ENCODE results near the gene NHSL2.

Gene NHSL2

DNA sequence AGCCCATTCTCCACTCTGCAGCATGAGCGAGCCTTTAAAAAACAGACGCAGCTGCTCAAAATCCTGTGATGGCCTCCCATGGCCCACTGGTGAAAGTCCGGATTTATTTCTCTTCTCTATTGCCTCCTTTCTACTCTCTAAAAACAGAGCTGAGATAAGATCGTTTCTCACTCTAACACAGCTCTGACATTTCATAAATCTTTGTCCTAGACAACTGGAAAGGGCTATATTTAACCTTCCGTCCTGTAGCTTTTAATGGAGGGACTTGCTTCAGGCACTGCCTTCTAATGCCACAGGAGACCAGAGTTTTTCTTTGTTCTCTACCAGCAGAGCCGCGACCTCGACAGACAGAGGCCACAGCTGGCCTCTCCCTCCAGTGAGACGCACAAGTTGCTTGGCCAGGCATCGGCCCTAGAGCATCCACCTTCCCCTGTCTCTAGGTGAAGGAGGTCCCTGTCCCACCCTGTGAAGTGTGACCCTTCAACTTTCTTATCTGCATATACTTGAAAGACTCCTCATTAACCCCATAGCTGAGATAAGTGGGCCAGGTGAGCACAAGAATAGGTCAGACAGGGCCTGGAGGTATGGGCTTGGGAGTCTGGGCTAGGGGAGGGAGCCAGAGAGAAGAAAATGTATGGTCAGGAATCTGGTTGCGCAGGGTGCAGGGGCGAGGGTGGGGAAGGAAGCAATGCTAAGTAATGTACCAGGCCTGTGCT is 171.1 kb downstream of the NHSL2 start:
- no peak for DNase-seq

DNA sequence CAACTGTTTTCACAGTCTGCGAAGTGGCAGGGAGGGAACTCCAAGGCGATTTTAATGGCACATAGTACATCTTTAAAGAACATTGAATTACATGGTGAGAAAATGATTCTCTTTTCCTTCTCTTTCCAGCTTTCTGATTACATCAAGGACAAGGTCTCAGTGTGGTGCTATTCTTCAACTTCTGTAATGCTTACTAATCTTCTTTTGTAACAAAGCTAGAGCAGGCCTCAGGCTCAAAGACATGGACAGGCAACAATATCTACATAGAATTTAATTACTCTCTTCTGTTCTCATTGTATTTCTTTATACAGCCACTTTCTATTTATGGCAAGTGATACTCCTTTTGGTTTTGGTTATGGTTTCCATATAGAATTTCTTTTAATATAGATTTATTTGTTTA is 172.6 kb downstream of the NHSL2 start:
- DNase-seq, result no peak

DNA sequence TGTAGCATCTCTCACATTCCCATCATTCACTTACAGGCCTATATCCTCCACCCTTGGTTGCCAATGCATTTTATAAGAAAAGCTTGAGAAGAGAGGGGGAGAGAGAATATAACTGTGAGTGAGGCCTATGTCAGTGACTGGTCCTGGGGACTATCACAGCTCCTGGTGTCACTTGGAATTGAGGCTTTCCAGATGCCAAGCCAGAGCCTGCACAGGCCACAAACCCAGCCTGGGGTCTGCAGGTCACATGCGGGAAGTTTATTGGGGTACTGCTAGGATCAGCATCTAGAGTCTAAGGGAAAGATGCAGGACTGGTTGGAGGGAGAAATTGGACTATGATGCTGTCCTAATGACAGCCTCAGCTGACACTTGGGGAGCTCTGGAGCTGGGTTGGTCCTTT is 173.5 kb downstream of the NHSL2 start:
- DNase-seq, result no peak

DNA sequence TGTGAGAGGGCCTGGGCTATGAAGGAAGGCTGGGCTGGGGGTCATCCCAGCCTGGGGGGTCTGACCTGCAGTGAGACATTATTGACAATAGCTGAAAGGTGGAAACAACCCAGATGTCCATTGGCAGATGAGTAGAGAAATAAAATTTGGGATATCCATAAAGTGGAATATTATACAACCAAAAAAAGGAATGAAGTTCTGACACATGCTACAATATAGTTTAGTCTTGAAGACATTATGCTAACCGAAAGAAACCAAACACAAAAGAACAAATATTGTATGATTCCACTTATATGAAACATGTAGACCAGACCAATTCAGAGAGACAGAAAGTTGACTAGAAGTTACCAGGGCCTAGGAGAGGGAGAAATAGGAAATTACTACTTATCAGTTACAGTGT is 176.3 kb downstream of the NHSL2 start:
- DNase-seq, result no peak

DNA sequence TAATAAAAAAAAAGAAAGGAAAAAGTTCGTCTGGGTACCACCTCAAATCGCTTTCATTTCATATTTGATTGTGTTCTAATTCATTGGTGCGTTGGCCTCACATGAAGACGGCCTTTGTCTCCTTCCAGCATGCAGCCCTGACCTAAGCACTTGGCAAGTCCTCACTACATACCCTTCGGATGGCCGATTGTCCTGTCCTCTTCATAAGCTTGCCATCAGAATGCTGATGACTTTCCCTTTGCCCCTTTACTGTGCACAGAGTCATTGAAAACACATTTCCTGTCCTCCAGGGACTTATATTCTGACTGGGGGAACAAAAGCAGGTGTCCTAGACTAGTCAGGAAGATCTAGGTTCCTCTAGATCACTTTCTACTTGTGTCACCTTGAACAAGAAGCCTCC is 178.1 kb downstream of the NHSL2 start:
- no peak for DNase-seq

DNA sequence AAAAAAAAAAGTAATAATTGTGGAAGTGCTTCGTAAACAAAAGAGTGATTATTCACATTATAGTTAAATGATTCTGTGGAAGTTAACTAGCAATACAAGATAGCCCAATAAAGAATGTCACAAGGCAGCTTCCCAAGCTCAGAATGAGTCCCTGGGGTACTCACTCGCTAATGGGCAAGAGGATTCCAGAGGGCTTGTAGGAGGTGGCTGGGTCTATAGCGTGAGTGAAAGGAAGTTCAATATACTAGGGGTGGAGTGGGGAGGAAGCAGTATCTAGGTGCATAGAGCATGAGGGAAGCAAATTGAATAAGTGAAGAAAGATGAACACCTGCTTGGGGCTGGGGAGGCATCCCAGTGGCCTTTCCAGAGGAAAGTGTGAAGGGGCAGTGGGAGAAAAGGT is 178.6 kb downstream of the NHSL2 start:
- no peak for DNase-seq

DNA sequence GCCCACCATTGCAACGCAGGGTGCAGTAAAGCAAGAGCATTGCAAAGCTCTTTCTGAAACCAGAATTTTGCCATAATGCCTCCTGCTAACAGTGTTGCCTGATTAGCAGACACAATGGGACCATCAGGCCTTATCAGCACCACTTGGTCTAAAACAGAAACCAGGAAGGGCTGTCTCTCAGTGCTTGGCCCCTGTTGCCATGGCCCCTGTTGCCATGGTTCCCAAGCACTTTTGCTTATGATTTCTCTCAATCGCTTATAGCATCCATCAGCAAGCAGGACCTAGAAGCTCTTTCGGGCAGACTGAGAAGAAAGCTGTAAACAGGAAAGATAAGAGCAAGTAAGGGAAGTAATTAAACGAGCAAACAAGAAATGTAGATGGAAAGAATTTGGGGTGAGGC is 184.2 kb downstream of the NHSL2 start:
- peak; percentile 63 for DNase-seq

DNA sequence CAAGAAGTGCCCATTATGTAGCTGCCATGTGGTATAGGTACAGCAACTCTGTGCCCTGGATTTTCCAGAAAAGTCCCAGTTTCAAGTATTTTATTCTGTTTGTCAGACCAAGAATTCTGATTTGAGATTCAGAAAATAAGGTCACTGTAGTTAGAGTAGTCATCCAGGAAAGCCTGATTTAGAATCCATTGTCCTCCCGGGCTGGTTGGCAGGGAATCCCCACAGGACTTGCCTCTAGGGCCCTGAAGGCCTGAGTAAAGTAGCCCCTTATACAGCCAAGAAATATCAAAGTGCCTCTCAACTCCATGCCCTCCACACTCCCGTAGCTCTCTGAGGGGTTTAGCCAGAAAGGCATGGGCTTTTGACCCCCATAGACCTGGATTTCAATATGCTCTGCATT is 184.7 kb downstream of the NHSL2 start:
- DNase-seq, result no peak

DNA sequence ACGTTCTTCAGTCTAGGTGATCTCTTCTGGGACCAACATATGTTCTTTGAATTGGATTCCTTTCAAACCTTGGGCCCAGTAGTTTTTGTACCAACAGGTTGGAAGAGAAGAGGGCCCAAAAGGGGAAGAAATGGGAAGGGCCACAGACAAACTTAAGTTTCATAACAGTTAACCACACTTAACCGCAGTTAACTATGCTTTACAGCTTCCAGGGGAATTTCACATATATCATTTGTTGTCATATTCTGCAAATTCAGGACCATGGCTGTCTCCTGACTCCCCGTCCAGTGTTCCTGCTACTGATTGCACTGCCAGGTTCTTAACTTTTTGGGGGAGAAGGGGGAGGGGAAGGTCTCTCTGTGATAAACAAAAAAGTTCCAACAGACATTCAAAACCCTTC is 186.5 kb downstream of the NHSL2 start:
- no peak for DNase-seq

DNA sequence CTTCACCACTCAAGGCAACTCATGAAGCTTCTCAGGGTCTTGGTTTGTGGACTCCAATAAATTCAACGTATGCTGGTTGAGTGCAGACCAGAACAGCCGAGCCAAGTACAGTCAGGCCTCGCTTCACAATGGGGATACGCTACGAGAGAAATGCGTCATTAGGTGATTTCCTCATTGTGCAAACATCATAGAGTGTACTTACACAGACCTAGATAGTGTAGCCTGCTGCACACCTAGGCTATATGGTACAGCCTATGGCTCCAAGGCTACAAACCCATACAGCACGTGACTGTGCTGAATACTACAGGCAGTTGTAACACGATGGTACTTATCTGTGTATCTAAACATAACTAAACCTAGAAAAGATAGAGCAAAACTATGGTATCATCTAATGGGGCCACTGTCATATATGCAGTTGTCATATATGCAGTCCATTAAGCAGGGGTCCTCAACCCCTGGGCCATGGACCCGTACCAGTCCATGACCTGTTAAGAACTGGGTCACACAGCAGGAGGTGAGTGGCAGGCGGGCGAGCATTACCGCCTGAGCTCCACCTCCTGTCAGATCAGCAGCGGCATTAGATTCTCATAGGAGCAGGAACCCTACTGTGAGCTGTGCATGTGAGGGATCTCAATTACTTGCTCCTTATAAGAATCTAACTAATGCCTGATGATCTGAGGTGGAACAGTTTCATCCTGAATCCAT is 189.6 kb downstream of the NHSL2 start:
- DNase-seq, result peak; percentile 19

DNA sequence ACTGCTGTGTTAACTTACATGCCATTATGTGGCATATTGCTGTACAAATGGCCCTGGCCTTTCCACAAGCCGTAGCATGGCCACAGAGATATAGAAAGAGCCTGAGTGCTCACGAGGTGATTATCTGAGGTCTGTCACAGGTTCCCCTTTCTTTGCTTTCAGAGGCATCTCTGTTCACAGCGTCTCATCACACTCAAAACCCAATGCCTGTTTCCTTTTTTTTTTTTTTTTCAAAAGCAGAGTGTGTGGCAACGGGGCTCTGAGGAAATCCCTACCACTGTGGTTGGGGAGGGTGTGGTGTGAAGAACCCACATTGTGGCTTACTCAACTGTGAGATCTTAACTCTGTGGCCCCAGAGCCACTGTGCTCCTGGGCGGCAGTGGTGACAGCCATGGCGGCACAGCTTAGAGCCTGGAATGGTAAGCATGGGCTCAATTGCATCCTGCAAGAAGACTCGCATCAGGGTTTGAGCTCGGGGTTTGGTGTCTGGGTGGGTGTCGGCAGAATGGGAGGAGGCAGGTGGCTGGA is 190.2 kb downstream of the NHSL2 start:
- no peak for DNase-seq

DNA sequence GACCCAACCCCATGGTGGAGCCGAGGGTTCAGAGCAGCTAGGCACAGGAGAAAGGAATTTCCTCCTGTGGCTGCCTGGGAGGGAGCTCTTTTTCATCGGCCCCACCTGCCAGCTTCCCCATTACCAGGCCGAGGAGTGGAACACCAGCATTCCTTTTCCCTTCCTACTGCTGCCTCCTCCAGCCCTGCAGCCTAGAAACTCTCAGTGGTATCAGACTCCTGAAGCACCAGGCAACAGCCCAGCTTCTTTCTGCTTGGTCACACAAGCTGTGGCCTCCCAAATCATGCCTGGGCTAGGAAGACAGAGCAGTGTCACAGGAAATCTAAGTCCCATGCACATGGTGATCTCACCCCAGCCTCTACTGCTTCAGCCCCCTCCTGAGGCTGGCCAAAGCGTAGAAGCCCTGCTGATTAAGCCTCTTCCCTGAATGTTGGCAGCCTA is 191.0 kb downstream of the NHSL2 start:
- no peak for DNase-seq

DNA sequence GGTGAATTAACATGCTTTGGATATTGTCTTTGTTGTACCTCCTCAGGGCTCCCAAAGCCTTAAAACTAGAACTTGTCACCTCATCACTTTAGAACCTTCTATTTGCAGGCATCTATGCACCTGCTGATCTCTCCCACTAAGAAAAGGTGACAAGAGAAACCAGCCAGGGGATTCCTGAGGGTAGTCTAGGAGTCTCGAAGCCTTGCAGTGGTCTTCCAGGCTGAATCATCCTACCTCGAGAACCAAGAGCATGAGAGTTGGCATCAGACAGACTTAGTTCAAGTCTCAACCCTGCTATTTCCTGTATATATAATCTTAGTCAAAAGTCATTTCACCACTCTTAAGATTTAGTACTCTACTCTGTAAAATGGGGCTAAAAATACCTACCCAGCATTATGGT is 191.5 kb downstream of the NHSL2 start:
- no peak for DNase-seq

DNA sequence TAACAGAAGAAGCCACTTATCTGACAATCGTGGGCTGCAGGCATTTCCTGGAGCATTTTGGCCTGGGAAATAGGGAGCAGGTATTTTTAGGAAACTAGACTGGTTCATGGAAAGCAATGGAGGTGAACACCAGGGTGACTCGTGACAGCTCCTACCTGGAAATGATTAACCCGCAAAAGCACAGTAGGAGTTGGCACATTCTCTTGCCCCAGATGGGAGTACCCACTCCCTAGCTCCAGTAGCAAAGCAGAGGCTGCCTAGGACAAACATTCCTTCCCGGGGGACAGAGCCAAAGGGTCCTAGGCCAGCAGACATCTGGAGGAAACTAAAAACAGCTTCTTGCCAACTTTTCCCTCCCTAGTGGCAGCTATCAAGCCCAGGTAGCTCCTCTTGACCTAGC is 192.1 kb downstream of the NHSL2 start:
- DNase-seq, result no peak

DNA sequence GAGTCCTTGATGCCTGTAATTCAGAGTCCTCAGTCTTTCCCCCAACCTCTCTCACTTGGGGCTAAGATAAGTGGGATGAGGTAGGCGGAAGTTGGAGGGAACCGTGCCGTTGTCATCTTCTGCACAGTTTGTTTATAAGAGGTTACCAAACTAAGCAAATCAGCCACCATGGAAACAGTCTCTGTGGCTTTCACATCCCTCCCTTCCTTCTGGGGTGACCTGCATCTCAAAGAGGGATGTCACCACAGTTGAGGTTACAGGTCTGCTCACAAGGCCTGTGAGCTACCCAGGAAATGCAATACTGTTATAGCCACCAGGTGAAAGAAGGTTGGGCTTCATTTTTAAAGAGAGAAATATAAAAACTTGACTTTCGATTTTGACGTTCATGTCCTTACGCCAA is 194.8 kb downstream of the NHSL2 start:
- no peak for DNase-seq

DNA sequence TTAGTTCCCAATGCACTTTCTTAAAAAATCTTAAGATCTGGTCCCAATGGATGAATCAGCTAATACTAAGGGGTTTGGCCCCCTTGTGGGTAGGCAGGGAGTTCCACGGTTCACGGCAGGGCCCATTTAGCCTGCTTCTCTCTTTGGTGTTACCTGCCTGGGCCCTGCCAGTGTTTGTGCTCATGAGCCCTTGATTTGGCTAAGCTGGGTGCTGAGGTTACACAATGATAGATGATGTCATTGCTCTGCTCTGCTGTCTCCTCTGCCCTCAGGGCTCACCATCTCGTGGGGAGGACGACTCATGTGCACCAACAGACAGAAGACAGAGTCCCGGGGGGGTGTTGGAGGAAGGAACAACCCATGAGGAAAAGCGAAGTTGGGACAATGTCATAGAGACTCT is 196.7 kb downstream of the NHSL2 start:
- DNase-seq, result peak; percentile 1

DNA sequence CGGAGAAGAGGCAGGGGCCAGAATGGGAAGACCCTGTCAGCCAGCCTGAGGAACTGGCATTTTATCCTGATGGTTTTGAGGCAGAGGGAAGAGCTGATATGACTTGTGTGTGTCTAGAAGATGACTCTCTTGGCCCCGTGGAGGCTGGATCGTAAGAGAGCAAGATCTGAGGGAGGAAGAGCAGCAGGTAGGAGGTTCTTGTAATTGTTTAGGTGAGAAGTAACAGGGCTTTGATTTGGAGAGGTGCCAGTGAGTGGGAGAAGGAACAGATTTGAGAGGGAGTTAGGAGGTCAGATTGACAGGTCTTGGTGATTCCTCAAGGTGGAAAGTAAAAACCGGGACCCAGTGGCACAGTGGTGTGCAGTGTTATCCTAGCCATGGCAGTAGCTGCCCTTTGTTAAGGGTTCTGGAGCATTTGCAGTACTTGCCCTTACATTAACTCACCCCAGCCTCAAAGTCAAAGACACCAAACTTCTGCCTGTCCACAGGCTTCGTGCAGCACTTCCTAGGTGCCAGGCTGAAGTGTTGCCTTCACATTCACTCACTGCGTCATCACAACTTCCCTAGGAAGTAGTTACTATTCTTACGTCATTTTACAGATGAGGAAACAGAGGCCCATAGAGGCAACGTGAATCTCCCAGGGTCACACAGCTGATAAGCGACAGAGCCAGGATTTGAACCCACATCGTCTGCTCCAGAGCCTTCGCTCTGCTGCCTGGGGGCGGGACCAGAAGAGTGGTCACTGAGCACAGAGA is 197.4 kb downstream of the NHSL2 start:
- DNase-seq, result no peak

DNA sequence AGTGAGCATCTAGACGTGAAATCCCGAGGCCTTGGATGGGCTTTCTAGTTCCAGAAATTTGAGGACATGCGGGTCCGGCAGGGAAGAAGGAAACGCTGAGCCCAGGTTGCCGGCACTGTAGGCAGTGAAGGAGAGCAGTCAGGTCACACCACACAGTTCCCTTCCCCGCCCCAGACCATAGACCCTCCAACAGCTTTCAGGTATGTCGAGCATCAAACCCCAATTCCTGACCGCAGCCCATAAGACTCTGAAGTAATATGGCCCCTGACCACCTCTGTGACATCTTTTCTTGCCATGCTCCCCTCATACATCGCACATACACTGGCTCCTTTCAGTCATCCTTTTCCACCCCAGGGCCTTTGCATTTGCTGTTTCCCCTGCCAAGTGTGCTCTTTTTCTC is 198.0 kb downstream of the NHSL2 start:
- no peak for DNase-seq

DNA sequence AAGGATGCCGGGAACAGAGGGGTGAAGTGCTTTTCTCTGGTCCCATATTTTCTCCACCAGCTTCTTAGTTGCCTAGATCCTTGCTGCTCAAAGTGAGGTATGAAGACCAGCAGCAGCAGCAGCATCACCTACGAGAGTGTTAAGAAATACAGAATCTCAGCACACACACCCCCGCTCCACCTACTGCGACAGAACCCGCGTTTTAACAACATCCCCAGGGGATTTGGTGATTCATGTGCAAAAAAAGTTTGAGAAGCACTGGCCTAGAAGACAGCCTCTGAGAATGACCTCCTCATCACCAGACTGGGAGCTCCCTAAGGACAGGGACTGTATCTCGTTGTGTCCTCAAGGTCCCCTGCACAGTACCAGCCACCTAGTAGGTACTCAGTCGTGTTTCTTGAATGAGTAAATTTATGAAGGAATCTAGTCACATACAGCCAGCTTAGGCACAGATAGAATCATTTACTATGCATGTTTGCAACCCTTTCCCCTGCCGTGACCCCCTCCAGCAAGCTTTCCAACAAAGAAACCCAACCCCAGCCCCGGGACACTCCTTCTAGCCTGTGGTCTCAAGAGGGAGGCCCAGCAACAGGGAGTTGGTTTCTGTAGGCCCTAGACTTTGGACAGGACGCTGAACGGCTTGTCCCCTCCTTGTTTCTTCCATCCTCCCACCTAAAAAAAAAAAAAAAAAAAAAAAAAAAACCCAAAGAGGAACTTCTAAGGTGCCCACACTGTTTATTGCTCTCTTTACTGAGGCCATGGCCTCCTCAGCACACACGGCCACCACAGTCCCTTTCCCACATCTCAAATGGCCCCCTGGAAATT is 199.6 kb downstream of the NHSL2 start:
- DNase-seq, result no peak

DNA sequence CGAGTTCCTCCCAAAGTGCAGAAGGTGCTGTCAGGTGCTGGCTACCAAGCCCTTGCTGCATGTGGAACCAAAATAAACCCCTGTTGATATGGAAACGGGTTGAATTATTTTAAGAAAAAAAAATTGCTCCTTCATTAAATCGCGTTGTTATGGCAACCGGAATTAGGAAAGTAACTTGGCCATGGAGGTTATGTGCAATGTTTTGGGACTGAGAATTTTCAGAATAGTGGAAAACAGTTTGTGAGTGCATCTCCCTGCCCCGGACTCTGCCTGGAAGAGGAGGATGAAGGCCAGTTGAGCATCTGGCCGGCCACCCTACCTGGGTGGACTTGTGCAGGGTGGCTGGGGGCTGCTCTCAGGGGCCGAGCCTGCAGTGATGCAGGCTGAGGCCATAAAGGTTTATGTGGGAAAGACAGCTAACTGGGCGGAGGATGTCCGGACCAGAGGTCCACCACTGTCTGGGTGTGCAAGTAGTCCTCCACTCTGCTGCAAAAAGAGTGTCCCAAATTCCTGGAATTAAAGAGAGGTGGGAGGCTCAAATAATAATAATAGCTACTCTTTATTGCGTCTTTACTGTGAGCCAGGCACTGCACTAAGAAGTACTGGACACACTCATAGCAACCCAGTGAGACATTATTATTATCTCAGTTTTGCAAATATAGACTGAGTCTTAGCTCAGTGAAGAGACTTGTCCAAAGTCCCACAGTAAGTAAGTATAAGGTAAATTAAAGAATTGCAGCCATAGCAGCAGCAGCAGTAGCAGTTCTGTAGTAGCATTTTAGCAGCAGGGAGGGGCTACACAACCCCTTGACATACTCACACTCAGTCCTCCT is 200.4 kb downstream of the NHSL2 start:
- no peak for DNase-seq

DNA sequence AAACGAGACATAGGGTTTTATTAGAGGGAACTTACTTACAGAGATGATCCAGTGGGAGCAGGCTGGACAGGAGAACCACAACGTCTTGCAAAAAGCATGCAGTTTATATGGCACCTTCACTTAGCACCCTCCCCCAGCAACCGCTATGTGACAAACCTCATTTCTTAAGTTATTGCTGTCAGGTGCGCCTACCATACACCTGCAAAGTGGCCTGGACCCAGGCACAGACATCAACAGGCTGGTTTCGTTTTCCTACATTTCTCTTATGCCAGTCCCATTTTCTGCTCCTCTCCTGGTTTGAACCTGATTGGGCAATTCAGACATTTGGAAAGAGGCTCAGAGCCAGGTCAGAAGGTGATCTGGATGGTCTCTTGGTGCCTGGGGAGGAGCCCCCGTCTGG is 202.8 kb downstream of the NHSL2 start:
- DNase-seq, result no peak

DNA sequence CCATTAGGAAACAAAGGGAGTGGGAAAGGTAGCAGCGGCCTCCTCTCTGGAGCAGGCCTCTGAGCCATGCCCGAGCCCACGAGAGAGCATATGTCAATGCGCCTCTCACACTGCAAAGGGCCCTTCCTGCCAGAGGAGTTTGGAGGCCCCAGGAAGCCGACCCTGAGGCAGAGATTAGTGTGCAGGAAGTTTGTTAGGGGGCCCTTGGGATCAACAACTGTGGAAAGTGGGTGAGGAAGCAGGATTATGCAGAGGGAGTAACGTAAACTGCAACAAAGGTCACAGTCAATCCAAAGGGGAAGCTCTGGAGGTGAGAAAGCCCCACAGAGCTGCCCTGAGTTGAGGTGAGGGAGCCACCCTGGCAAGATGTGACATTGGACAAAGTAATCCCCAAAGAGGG is 203.7 kb downstream of the NHSL2 start:
- no peak for DNase-seq
